22Rv1 (cell line): ENCODE data around the gene ACSF3.

ENCODE experiments used
- H3K27ac ChIP-seq: fragments of 450-650 bp; 2 replicates; pipeline ENCODE4 v1.5.1; 2017
- ZFX ChIP-seq: fragments of 450-650 bp; IDR thresholded peaks from 2 replicates; pipeline ENCODE4 v1.6.1; 2017; ENCODE audit warnings: antibody characterized with exemption, borderline replicate concordance
- TF ChIP-seq, protein P1 (sequence below): fragments of 450-650 bp; IDR thresholded peaks from 2 replicates; pipeline ENCODE4 v1.5.1; 2017; ENCODE audit warnings: mild to moderate bottlenecking

Gene ACSF3

DNA sequence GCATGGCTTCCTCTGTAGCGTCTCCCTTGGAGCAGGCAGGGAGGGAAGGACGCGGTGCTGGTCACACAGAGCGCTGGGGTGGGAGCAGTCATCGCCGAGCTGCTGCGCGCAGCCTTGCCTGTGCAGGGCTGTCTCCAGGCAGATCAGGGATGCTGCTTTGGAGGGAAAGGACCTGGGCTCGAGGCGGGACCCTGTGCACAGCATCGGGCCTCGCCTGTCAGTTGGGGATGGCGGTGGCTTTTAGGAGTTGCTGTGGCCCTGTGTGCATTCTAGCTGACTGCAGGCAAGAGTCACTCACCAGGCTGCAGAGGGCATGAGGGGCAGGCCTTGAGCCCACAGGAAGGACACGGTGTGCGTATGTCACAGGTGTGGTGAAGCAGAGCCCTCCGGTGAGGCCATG is 10.1 kb downstream of the ACSF3 start:
- no peak overlapping the region for H3K27ac ChIP-seq
- TF ChIP-seq, protein P1, sequence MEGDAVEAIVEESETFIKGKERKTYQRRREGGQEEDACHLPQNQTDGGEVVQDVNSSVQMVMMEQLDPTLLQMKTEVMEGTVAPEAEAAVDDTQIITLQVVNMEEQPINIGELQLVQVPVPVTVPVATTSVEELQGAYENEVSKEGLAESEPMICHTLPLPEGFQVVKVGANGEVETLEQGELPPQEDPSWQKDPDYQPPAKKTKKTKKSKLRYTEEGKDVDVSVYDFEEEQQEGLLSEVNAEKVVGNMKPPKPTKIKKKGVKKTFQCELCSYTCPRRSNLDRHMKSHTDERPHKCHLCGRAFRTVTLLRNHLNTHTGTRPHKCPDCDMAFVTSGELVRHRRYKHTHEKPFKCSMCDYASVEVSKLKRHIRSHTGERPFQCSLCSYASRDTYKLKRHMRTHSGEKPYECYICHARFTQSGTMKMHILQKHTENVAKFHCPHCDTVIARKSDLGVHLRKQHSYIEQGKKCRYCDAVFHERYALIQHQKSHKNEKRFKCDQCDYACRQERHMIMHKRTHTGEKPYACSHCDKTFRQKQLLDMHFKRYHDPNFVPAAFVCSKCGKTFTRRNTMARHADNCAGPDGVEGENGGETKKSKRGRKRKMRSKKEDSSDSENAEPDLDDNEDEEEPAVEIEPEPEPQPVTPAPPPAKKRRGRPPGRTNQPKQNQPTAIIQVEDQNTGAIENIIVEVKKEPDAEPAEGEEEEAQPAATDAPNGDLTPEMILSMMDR, result no peak
- TF ChIP-seq ZFX, result no peak

GRCh38 chr16:89104303-89104702 is 10.7 kb downstream of the ACSF3 start:
- TF ChIP-seq, protein P1, result no peak
- TF ChIP-seq ZFX, result no peak
- no peak overlapping the region for H3K27ac ChIP-seq

DNA sequence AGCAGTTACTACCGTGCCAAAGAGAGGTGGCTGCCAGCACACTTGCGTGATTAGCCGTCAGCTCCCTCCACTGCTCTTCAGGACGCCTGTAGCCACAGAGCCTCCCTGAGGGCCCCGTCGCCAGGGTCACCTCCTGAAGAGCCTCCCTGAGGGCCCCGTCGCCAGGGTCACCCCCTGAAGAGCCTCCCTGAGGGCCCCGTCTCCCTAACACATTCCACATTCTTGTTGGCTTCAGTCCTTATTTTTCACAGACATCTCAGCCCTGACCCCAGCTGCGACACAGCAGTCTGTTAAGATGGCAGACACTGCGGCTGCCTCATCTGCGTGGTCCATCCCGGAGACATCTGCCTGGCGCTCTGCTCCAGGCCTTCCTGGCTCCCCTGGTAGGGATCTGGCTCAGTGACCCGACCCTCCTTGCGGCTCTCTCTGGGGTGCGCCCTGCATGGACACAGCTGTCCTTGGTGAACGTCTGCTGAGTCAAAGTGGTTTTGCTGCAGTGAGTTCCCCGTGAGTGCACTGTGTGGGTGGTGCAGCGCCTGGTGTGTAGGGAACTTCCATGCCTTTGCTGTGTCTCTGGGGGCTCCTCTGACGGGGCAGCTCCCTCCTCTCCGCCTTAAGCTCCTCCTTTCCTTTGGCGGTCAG is 11.4 kb downstream of the ACSF3 start:
- TF ChIP-seq, protein P1, result no peak
- TF ChIP-seq ZFX, result no peak
- no peak overlapping the region for H3K27ac ChIP-seq

GRCh38 chr16:89105599-89106151 is 12.0 kb downstream of the ACSF3 start:
- H3K27ac ChIP-seq, result no peak overlapping the region
- no peak for TF ChIP-seq ZFX
- TF ChIP-seq, protein P1, result no peak

- H3K27ac ChIP-seq, result no peak overlapping the region
- no peak for TF ChIP-seq ZFX
- TF ChIP-seq, protein P1, result no peak
Observed at GRCh38 chr16:89106533-89107202, 13.0 kb downstream of the ACSF3 start.

GRCh38 chr16:89107203-89107582 is 13.5 kb downstream of the ACSF3 start:
- no peak overlapping the region for H3K27ac ChIP-seq
- TF ChIP-seq, protein P1, result no peak
- TF ChIP-seq ZFX, result no peak

DNA sequence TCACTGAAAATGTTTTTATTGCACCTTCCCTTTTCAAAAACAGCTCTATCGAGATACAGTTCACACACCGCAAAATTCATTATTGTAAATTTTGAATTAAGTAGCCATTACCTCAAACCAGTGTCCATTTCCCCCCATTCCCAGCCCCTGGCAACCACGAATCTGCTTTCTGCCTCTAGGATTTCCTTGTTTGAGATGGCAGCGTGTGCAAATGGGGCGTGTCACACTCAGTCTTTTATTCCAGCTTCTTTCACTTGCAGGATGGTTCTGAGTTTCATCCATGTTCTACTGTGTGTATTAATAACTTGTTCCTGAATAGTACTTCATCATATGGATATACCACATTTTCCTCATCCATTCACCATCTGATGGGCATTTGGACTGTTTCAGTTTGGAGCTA is 14.8 kb downstream of the ACSF3 start:
- no peak for TF ChIP-seq ZFX
- TF ChIP-seq, protein P1, result no peak
- H3K27ac ChIP-seq, result no peak overlapping the region
